Stimulated activated CD4-positive, alpha-beta T cell treated with anti-CD3 and anti-CD28 coated beads, TNF-alpha, amount 100 ng/mL, for 1 hour (primary cell): ENCODE results near the gene CCDC169.

Experiments
- DNase-seq, 3 donors: peaks; one replicate each; pipeline ENCODE4 v3.0.0-alpha.2; 2020; ENCODE audit warnings: low read depth in 3 of 3, low spot score in 1 of 3

The CCDC169 gene

GRCh38 chr13:36244990-36245389, 52.6 kb downstream of the CCDC169 start:
- DNase-seq = no peak

- no peak for DNase-seq
These were observed 53.5 kb downstream of the CCDC169 start for GRCh38 chr13:36244073-36244472.

- DNase-seq = no peak
These were observed 54.9 kb downstream of the CCDC169 start for GRCh38 chr13:36242761-36243160.

GRCh38 chr13:36231236-36231635, 66.4 kb downstream of the CCDC169 start:
- DNase-seq = no peak

- DNase-seq = no peak
These were observed 72.9 kb downstream of the CCDC169 start for GRCh38 chr13:36224730-36225129.

GRCh38 chr13:36219883-36220282, 77.7 kb downstream of the CCDC169 start:
- DNase-seq = no peak

- no peak for DNase-seq
These were observed 80.2 kb downstream of the CCDC169 start for GRCh38 chr13:36217456-36217855.

GRCh38 chr13:36214163-36214921, 83.3 kb downstream of the CCDC169 start, which contains the start of gene SOHLH2:
TSS of gene SOHLH2 (minus strand) at chr13:36214556. CDS start at chr13:36214526, 30 bp downstream.
- DNase-seq = no peak

DNA sequence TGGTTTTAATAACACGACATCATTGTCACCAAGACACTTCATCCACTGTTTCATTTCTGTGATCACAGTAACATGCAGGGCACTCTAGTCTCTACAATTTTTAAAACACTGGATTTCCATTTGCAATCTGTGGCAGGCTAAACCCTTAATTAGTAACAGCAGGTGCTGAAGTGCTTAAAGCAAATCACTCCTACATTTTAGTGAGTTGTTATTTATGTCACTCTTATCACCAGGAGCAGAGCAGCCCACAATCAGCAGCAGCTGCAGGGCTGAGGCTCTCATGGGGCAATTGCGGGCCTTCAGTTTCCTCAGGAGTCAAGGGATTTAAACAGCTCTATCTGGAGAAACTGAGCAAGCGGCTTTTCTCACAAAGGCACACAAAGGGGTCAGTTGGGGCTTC, 84.8 kb downstream of the CCDC169 start:
- no peak for DNase-seq

GRCh38 chr13:36211567-36211966, 86.0 kb downstream of the CCDC169 start:
- DNase-seq = no peak

- DNase-seq = no peak
These were observed 86.9 kb downstream of the CCDC169 start for GRCh38 chr13:36210738-36211137.

GRCh38 chr13:36207672-36208071, 89.9 kb downstream of the CCDC169 start:
- DNase-seq = no peak

DNA sequence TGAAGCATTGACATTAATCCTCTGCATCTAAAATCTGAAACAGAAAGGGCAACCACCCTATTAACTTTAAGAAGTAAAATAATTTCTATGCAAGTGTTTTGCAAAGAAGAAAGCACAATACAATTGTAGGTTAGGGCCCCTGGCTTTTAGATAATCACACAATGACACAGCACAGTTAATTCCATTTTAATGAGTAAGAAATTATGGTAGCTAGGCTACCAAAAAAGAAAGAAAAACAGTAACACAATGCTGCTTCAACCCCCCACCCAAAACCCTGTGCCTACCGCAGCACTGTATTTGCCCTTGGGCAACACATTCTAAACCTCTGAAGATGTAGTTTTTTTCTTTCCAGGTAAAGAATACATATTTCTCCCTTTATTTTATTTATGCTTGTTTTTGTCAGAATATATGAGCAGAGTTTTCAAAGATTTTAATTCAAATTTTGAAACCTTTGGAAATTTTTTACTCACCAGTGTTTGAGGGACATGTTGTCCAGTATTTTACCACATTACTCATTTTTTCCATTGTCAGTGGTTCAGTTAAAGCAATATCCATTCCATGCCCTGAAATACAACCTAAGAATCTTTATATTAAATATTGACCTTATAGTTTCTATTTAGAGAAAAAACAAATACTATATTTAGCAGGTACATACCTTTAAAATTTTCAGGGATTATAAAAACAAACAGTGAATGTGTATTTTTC, 104.3 kb downstream of the CCDC169 start:
- DNase-seq = no peak

GRCh38 chr13:36192166-36192565, 105.4 kb downstream of the CCDC169 start:
- DNase-seq = no peak

DNA sequence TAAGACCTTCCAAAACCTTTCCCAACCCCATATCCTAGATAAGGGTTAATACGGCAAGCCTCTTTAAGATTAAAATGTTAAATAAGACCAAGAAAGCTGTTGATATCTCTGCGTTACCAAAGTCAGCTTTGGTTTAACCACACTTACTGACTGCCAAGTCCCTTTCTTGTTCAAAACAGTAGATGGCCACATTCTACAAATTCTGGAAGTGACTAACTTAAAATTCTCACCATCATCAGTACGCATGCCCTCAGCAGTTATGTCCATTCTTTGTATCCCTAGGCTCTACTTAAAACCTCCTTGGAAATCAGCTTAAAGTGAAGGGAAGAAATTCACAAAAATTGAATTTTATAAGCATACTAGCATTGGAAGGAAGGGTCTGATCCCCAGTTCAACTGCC, 106.8 kb downstream of the CCDC169 start:
- DNase-seq = no peak

DNA sequence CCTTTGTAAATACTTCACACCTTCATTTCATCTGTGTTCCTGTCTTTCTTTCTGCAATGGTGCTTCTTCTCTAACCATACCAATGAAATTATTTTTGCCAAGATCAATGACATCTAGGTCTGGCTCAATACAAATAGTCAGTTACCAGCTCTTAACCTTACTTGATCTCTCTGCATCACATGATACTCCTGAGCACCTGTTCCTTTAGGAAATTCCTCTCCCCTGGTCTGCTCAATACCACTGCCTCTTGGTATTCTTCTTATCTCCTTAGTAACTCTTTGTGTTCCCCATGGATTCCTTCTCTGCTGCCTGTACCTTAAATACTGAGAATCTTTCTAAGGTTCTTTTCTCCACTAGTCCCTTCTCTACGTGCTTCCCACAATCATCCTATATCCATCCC, 109.2 kb downstream of the CCDC169 start:
- no peak for DNase-seq

DNA sequence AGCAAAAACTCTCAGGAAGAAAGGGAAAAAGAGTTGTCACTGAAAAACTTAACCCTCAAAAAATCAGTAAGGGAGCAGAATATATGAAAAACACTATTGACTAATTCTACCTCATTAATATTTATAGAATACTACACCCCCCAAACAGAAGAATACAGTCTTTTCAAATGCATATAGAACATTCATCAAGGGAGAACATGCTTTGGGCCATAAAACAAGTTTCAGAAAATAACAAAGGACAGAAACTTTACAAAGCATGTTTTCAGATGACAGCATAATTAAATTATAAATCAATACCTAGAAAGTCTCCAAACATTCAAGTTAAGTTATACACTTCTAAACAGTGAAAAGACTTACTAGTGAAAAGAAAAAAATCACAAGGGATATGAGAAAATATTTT, 113.7 kb downstream of the CCDC169 start:
- no peak for DNase-seq
